Large intestine (tissue), 3 donors: Measurements from ENCODE around the gene SECISBP2. TPM values are rescaled to one million over a fixed set of nuclear protein-coding genes. Genes with fewer than 3 reads are reported as not detected.
"Not testable (repeated sequence)": the region's sequence is repeated elsewhere in the genome, so short reads cannot be mapped to it uniquely, and the experiment has no call there.

ENCODE experiments used
- DNase-seq, 2 donors: peaks; one replicate each; pipeline versions ENCODE4 v3.0.0 to v3.0.0-alpha.2; 2013
- H3K27ac ChIP-seq: one replicate; pipeline ENCODE4 v1.5.1; 2013; ENCODE audit warnings: low read length
- H3K27me3 ChIP-seq: 2 replicates; pipeline ENCODE4 v1.6.1; 2013; ENCODE audit warnings: low read length; ENCODE audit not compliant: control insufficient read depth, insufficient read depth
- H3K36me3 ChIP-seq: 2 replicates; pipeline ENCODE4 v1.6.1; 2013; ENCODE audit warnings: low read length; ENCODE audit not compliant: control insufficient read depth, insufficient read depth
- H3K4me1 ChIP-seq: one replicate; pipeline ENCODE4 v1.6.1; 2013; ENCODE audit warnings: low read length; ENCODE audit not compliant: control insufficient read depth, insufficient read depth
- H3K4me3 ChIP-seq: one replicate; pipeline ENCODE4 v1.5.1; 2013; ENCODE audit warnings: low read length
- H3K9me3 ChIP-seq: one replicate; pipeline ENCODE4 v1.6.1; 2013; ENCODE audit warnings: mild to moderate bottlenecking, low read depth, low read length, moderate library complexity; ENCODE audit not compliant: control insufficient read depth
- WGBS: methylation state at CpG from one replicate; pipeline ENCODE4 v1.1.5; 2013; ENCODE audit warnings: low lambda C conversion rate; ENCODE audit not compliant: insufficient coverage; 5-methylcytosine and 5-hydroxymethylcytosine counted together
- polyA plus RNA-seq: library from polyadenylated mRNA; unstranded; fragments of 120-200 nt; gene quantifications from one replicate; pipeline ENCODE4 v1.2.1, GENCODE V29; 2013

SECISBP2 gene
- polyA plus RNA-seq, 1 donor, result 67.1 TPM

DNA sequence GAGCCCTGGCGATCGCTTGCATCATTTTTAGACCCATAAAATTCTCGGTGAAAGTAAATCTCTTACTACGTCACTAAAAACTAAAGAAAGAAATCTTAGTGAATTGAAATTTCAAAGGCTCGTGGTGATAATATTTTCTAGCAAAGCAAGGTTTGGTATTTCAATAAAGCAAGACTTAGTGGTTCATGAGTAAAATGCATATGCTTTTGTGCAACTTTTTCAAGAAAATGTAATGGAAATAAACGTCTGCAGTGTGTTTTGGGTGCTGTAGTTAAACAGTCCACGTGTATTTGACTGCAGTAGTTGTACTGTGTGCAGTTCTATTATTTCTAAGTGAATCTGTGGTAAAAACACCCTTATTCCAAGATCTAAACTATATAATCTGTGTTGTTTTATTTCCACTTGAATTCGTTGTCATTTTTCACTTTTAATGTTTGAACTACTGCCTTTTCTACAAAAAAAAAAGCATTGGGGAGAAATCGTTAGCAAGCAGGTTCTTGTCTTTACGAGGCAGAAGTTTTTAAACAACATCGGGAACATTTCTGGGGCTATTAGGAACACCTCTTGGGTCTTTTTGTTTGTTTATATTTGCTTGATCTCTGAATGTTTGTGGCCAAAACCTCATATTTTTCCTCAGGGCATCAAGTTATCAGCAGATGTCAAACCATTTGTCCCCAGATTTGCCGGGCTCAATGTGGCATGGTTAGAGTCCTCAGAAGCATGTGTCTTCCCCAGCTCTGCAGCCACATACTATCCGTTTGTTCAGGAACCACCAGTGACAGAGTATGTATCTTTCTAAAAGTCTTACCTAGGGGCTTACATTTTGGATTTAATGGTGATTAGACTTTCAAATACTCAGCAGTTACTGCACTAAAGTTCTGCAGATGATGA is 960 bp downstream of the SECISBP2 start:
- peaks cover 28% of the 10 kb centered on the region for H3K4me1 ChIP-seq
- WGBS, result 0% methylated on average over 4 of the region's 13 CpGs

GRCh38 chr9:89323390-89323789 is 5.1 kb downstream of the SECISBP2 start:
- Histone ChIP-seq H3K27me3 (no peaks in the 10 kb centered on the region), H3K36me3 (peaks cover 21% of the 10 kb centered on the region), H3K4me3 (no peak overlapping the region), H3K4me1 (peaks cover 21% of the 10 kb centered on the region), H3K9me3 (no peaks in the 10 kb centered on the region), H3K27ac (peak overlapping the region; percentile 6)
- WGBS, result no CpG with 5 or more reads among the region's 4 CpGs
- DNase-seq, result peak; percentile 37 to 59

More for the DNA sequence above, 960 bp downstream of the SECISBP2 start:
- H3K9me3 ChIP-seq, result no peaks in the 10 kb centered on the region
- H3K4me3 ChIP-seq, result peak overlapping the region; percentile 57
- DNase-seq, result peak in 1 of 2 donors; percentile 38
- no peaks in the 10 kb centered on the region for H3K27me3 ChIP-seq
- peaks cover 9% of the 10 kb centered on the region for H3K36me3 ChIP-seq
- H3K27ac ChIP-seq, result peak overlapping the region; percentile 98

DNA sequence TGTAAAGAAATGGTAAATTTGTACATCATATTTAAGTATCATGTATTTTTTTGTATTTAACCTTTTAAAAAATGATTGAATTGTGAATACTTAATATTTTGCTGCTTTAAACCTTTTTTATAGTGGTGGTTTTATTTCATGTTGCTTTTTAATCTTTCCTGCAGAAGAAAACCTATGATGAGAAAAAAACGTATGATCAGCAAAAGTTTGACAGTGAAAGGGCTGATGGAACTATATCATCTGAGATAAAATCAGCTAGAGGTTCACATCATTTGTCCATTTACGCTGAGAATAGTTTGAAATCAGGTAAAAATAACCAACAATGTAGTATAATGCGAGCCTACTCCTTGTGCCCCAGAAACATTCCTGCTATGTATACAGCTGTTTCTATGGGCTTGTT is 7.4 kb downstream of the SECISBP2 start:
- no peak overlapping the region for H3K4me3 ChIP-seq
- H3K4me1 ChIP-seq, result peaks cover 11% of the 10 kb centered on the region
- WGBS, result 86% methylated on average over 1 of the region's 3 CpGs
- H3K9me3 ChIP-seq, result no peaks in the 10 kb centered on the region
- H3K27ac ChIP-seq, result no peak overlapping the region
- H3K36me3 ChIP-seq, result peaks cover 45% of the 10 kb centered on the region
- H3K27me3 ChIP-seq, result no peaks in the 10 kb centered on the region
- no peak for DNase-seq

DNA sequence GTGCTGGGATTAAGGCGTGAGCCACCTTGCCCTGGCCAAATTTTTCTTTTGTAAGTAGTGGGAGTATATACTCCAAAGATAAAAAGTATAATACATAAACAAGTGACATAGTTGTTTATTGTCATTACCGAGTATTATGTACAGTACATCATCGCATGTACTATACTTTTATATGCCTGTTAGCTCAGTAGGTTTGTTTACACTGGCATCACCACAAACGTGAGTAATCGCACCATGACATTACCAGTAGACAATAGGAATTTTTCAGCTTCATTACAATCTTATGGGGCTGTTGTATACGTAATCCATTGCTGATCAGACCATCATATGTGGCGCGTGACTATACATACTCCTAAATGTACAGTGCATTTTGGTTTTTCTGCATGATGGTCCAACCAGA is 9.8 kb downstream of the SECISBP2 start:
- no peaks in the 10 kb centered on the region for H3K27me3 ChIP-seq
- WGBS, result 98% methylated on average over 5 of the region's 8 CpGs
- H3K27ac ChIP-seq, result no peak overlapping the region
- H3K9me3 ChIP-seq, result no peaks in the 10 kb centered on the region
- DNase-seq, result no peak
- H3K36me3 ChIP-seq, result peaks cover 52% of the 10 kb centered on the region
- H3K4me1 ChIP-seq, result peaks cover 10% of the 10 kb centered on the region
- H3K4me3 ChIP-seq, result no peak overlapping the region

- Histone ChIP-seq H3K9me3 (no peaks in the 10 kb centered on the region), H3K4me3 (no peak overlapping the region), H3K27me3 (no peaks in the 10 kb centered on the region), H3K4me1 (no peaks in the 10 kb centered on the region), H3K36me3 (peaks cover 69% of the 10 kb centered on the region), H3K27ac (no peak overlapping the region)
- no peak for DNase-seq
Measured at GRCh38 chr9:89329917-89330316, 11.6 kb downstream of the SECISBP2 start.

GRCh38 chr9:89330513-89330912 is 12.2 kb downstream of the SECISBP2 start:
- Histone ChIP-seq H3K27ac (no peak overlapping the region), H3K36me3 (peaks cover 72% of the 10 kb centered on the region), H3K4me1 (no peaks in the 10 kb centered on the region), H3K4me3 (no peak overlapping the region), H3K9me3 (no peaks in the 10 kb centered on the region), H3K27me3 (no peaks in the 10 kb centered on the region)
- no CpG with 5 or more reads among the region's 7 CpGs for WGBS
- DNase-seq, result no peak

DNA sequence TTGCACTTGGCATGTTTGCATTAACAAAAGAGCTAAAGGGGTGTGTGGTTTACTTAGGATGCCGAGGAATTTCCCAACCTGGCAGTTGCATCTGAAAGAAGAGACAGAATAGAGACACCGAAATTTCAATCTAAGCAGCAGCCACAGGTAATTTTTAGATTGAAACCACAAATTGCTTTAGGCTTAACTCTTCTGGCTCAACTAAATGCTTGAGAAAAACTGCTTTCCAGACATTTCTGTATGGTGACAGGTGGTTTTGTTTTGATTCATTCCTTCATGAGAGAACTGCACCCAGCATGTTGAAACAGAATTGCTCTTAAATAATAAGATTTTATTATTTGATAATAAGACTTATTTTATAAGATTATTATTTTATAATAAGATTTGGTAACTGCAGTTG is 21.5 kb downstream of the SECISBP2 start:
- no peaks in the 10 kb centered on the region for H3K4me1 ChIP-seq
- 100% methylated on average over 1 of the region's 2 CpGs for WGBS
- no peaks in the 10 kb centered on the region for H3K9me3 ChIP-seq
- DNase-seq, result no peak
- H3K27me3 ChIP-seq, result no peaks in the 10 kb centered on the region
- H3K36me3 ChIP-seq, result peaks cover 67% of the 10 kb centered on the region
- H3K4me3 ChIP-seq, result no peak overlapping the region
- H3K27ac ChIP-seq, result no peak overlapping the region

GRCh38 chr9:89340332-89340731 is 22.0 kb downstream of the SECISBP2 start:
- Histone ChIP-seq H3K36me3 (peaks cover 70% of the 10 kb centered on the region), H3K9me3 (no peaks in the 10 kb centered on the region), H3K4me1 (no peaks in the 10 kb centered on the region), H3K4me3 (no peak overlapping the region), H3K27ac (no peak overlapping the region), H3K27me3 (no peaks in the 10 kb centered on the region)
- no CpG with 5 or more reads among the region's 3 CpGs for WGBS
- no peak for DNase-seq

- peaks cover 80% of the 10 kb centered on the region for H3K36me3 ChIP-seq
- H3K9me3 ChIP-seq, result no peaks in the 10 kb centered on the region
- H3K4me1 ChIP-seq, result no peaks in the 10 kb centered on the region
- no peak for DNase-seq
- no peaks in the 10 kb centered on the region for H3K27me3 ChIP-seq
- no peak overlapping the region for H3K27ac ChIP-seq
- WGBS, result no CpG with 5 or more reads among the region's 6 CpGs
- no peak overlapping the region for H3K4me3 ChIP-seq
Measured at GRCh38 chr9:89342213-89342612, 23.9 kb downstream of the SECISBP2 start.

DNA sequence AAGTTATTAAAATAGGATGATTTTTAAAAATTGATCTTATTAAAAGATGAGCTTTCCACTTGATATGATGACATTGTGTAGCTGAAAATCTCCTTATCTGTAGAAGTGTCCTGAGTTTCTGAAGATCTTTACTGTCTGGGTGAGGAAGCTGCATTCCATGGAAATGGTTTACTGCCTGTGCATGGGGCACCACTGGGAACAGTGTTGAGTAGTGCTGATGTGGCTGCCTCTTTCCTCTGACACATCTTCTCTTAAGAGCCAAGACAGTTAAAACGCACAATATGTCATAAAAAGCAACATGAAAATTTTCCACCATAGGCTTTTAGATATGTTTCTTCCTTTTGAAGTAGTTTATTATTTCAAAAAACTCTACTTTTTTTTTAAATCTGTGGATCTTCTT is 24.6 kb downstream of the SECISBP2 start:
- peaks cover 80% of the 10 kb centered on the region for H3K36me3 ChIP-seq
- no peaks in the 10 kb centered on the region for H3K27me3 ChIP-seq
- no peak for DNase-seq
- WGBS, result 100% methylated on average over 1 of the region's 1 CpG
- no peak overlapping the region for H3K27ac ChIP-seq
- H3K4me1 ChIP-seq, result no peaks in the 10 kb centered on the region
- H3K9me3 ChIP-seq, result no peaks in the 10 kb centered on the region
- no peak overlapping the region for H3K4me3 ChIP-seq

GRCh38 chr9:89343812-89344211 is 25.5 kb downstream of the SECISBP2 start:
- not testable (repeated sequence) for H3K4me3 ChIP-seq, H3K4me1 ChIP-seq, H3K27ac ChIP-seq, H3K27me3 ChIP-seq, H3K9me3 ChIP-seq, DNase-seq
- H3K36me3 ChIP-seq, result peaks cover 88% of the 10 kb centered on the region
- no CpG with 5 or more reads among the region's 7 CpGs for WGBS
